Loucy (cell line): Measurements from ENCODE around the gene ZNF154.

ENCODE experiments used
- H2AFZ ChIP-seq: fragments of 200-600 bp; sonication (generic); 2 replicates; pipeline ENCODE4 v1.6.0; 2016; ENCODE audit warnings: antibody characterized with exemption, mild to moderate bottlenecking, low read length, moderate library complexity
- H3F3A ChIP-seq: fragments of 200-600 bp; 2 replicates; pipeline ENCODE4 v1.6.0; 2016; ENCODE audit warnings: antibody characterized with exemption, low read depth, mild to moderate bottlenecking
- H3K27me3 ChIP-seq: fragments of 200-600 bp; sonication (generic); 2 replicates; pipeline ENCODE4 v1.6.1; 2014; ENCODE audit warnings: low read length, mild to moderate bottlenecking; ENCODE audit not compliant: insufficient read depth, poor library complexity, severe bottlenecking
- H3K36me3 ChIP-seq: fragments of 200-600 bp; sonication (generic); 2 replicates; pipeline ENCODE4 v1.6.1; 2016; ENCODE audit warnings: low read length; ENCODE audit not compliant: insufficient read depth
- H3K4me1 ChIP-seq: fragments of 200-600 bp; sonication (generic); 2 replicates; pipeline ENCODE4 v1.5.1; 2014; ENCODE audit warnings: low read length, mild to moderate bottlenecking; ENCODE audit not compliant: insufficient read depth, poor library complexity, severe bottlenecking
- H3K4me2 ChIP-seq: fragments of 200-600 bp; sonication (generic); 2 replicates; pipeline ENCODE4 v1.6.0; 2014; ENCODE audit warnings: antibody characterized with exemption, low read length, low read depth, mild to moderate bottlenecking; ENCODE audit not compliant: poor library complexity, severe bottlenecking
- H3K4me3 ChIP-seq: fragments of 200-600 bp; sonication (generic); 2 replicates; pipeline ENCODE4 v1.5.1; 2014; ENCODE audit warnings: low read length, mild to moderate bottlenecking, mixed read lengths; ENCODE audit not compliant: poor library complexity, severe bottlenecking
- H3K79me2 ChIP-seq: fragments of 200-600 bp; sonication (generic); 2 replicates; pipeline ENCODE4 v1.6.1; 2014; ENCODE audit warnings: low read length; ENCODE audit not compliant: insufficient read depth
- H3K9ac ChIP-seq: fragments of 200-600 bp; sonication (generic); 2 replicates; pipeline ENCODE4 v1.6.0; 2014; ENCODE audit warnings: mild to moderate bottlenecking, low read depth, low read length, moderate library complexity; ENCODE audit not compliant: poor library complexity, severe bottlenecking
- H3K9me2 ChIP-seq: fragments of 200-600 bp; sonication (generic); replicated peaks from 2 replicates; pipeline ENCODE4 v1.6.1; 2016; ENCODE audit warnings: low read depth, low read length, mixed read lengths
- H3K9me3 ChIP-seq: fragments of 200-600 bp; sonication (generic); 2 replicates; pipeline ENCODE4 v1.6.1; 2014; ENCODE audit warnings: mild to moderate bottlenecking, antibody characterized with exemption, low read length, low read depth; ENCODE audit not compliant: insufficient read depth
- H4K20me1 ChIP-seq: fragments of 200-600 bp; sonication (generic); 2 replicates; pipeline ENCODE4 v1.6.0; 2014; ENCODE audit warnings: antibody characterized with exemption, low read length, mild to moderate bottlenecking; ENCODE audit not compliant: insufficient read depth, poor library complexity, severe bottlenecking
- EZH2phosphoT487 ChIP-seq: fragments of 200-600 bp; IDR thresholded peaks from 2 replicates; pipeline ENCODE4 v1.6.1; 2018; ENCODE audit warnings: antibody characterized with exemption, mild to moderate bottlenecking, moderate library complexity, borderline replicate concordance
- TF ChIP-seq, protein P1 (sequence below): fragments of 200-600 bp; sonication (generic); conservative IDR thresholded peaks from 2 replicates; pipeline ENCODE4 v1.5.1; 2014; ENCODE audit warnings: mild to moderate bottlenecking, antibody characterized with exemption, low read length

The ZNF154 gene

GRCh38 chr19:57668635-57669034 lies 40.4 kb downstream of the ZNF154 start, which contains the start of gene ZSCAN4:
TSS of gene ZSCAN4 (plus strand) at chr19:57668935. CDS start at chr19:57676146, 7,211 bp downstream.
- no peak for TF ChIP-seq EZH2phosphoT487
- TF ChIP-seq, protein P1, sequence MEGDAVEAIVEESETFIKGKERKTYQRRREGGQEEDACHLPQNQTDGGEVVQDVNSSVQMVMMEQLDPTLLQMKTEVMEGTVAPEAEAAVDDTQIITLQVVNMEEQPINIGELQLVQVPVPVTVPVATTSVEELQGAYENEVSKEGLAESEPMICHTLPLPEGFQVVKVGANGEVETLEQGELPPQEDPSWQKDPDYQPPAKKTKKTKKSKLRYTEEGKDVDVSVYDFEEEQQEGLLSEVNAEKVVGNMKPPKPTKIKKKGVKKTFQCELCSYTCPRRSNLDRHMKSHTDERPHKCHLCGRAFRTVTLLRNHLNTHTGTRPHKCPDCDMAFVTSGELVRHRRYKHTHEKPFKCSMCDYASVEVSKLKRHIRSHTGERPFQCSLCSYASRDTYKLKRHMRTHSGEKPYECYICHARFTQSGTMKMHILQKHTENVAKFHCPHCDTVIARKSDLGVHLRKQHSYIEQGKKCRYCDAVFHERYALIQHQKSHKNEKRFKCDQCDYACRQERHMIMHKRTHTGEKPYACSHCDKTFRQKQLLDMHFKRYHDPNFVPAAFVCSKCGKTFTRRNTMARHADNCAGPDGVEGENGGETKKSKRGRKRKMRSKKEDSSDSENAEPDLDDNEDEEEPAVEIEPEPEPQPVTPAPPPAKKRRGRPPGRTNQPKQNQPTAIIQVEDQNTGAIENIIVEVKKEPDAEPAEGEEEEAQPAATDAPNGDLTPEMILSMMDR: no peak
- Histone ChIP-seq H4K20me1 (no peaks in the 10 kb centered on the region), H3K9me3 (no peaks in the 10 kb centered on the region; the same call in 1 of the 2 replicates), H3F3A (no peaks in the 10 kb centered on the region), H3K4me1 (no peaks in the 10 kb centered on the region), H3K79me2 (no peaks in the 10 kb centered on the region), H3K9ac (no peak within 1 kb of the TSS), H3K4me2 (no peak within 1 kb of the TSS), H2AFZ (no peak within 1 kb of the TSS), H3K4me3 (no peak within 1 kb of the TSS), H3K36me3 (no peaks in the 10 kb centered on the region), H3K9me2 (no peaks in the 10 kb centered on the region), H3K27me3 (no peaks in the 10 kb centered on the region)

- TF ChIP-seq, protein P1: no peak
- no peak for TF ChIP-seq EZH2phosphoT487
- no peaks in the 10 kb centered on the region for H3K79me2 ChIP-seq
- H4K20me1 ChIP-seq: no peaks in the 10 kb centered on the region
- no peak overlapping the region for H3K9ac ChIP-seq
- no peaks in the 10 kb centered on the region for H3K27me3 ChIP-seq
- H3F3A ChIP-seq: no peaks in the 10 kb centered on the region
- no peaks in the 10 kb centered on the region; the same call in 1 of the 2 replicates for H3K9me3 ChIP-seq
- H3K4me2 ChIP-seq: no peak overlapping the region
- no peak overlapping the region for H2AFZ ChIP-seq
- H3K4me3 ChIP-seq: no peak overlapping the region
- no peaks in the 10 kb centered on the region for H3K9me2 ChIP-seq
- H3K36me3 ChIP-seq: no peaks in the 10 kb centered on the region
- H3K4me1 ChIP-seq: no peaks in the 10 kb centered on the region
Measured at GRCh38 chr19:57667228-57667627, 41.8 kb downstream of the ZNF154 start.

- H3K79me2 ChIP-seq: no peaks in the 10 kb centered on the region
- no peaks in the 10 kb centered on the region for H4K20me1 ChIP-seq
- H3K9ac ChIP-seq: no peak overlapping the region
- H3K4me1 ChIP-seq: no peaks in the 10 kb centered on the region
- no peaks in the 10 kb centered on the region for H3K36me3 ChIP-seq
- no peaks in the 10 kb centered on the region for H3K9me2 ChIP-seq
- H3K4me2 ChIP-seq: no peak overlapping the region
- no peaks in the 10 kb centered on the region for H3K27me3 ChIP-seq
- no peaks in the 10 kb centered on the region for H3F3A ChIP-seq
- H3K9me3 ChIP-seq: no peaks in the 10 kb centered on the region; the same call in 1 of the 2 replicates
- TF ChIP-seq, protein P1: no peak
- no peak for TF ChIP-seq EZH2phosphoT487
- H3K4me3 ChIP-seq: no peak overlapping the region
- H2AFZ ChIP-seq: no peak overlapping the region
Measured at GRCh38 chr19:57665261-57665806, 43.7 kb downstream of the ZNF154 start.
